Thyroid gland (tissue), 4 donors: ENCODE measurements around the gene KIF1B.

Experiments used
- POLR2A ChIP-seq, 2 donors: fragments of 450-650 bp; IDR thresholded peaks; one replicate each; pipeline ENCODE4 v1.6.1; 2017; ENCODE audit warnings: antibody characterized with exemption in 2 of 2, mild to moderate bottlenecking in 2 of 2, moderate library complexity in 1 of 2
- TF ChIP-seq, protein P1 (sequence below), 6 experiments: fragments of 200-600 bp in 3 of 6; fragments of 450-650 bp in 3 of 6; sonication (generic) in 3 of 6; IDR thresholded peaks; one replicate each; pipeline ENCODE4 v1.5.1; 2016 to 2019; ENCODE audit warnings: antibody characterized with exemption in 6 of 6, mild to moderate bottlenecking in 2 of 6, inconsistent platforms in 1 of 6, moderate library complexity in 1 of 6

DNA sequence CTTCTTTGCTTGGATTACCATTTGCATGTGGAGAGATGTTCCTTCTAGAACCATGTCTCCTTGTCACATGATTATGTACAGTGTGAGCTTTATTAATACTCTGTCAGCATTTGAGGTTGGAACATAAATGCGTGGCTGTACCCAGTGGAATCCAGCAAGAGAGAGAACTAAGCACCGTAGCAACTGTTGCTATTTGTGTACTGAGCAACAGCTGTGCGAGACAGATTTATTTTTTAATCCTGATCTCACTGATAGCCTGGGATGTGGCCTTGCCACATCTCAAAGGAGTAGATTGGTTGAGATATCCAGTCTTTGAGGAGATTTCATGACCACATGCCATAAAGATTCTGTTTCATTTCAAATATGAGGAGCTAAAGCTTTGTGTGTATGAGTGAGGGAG, 43.4 kb downstream of the KIF1B start:
- TF ChIP-seq, protein P1, sequence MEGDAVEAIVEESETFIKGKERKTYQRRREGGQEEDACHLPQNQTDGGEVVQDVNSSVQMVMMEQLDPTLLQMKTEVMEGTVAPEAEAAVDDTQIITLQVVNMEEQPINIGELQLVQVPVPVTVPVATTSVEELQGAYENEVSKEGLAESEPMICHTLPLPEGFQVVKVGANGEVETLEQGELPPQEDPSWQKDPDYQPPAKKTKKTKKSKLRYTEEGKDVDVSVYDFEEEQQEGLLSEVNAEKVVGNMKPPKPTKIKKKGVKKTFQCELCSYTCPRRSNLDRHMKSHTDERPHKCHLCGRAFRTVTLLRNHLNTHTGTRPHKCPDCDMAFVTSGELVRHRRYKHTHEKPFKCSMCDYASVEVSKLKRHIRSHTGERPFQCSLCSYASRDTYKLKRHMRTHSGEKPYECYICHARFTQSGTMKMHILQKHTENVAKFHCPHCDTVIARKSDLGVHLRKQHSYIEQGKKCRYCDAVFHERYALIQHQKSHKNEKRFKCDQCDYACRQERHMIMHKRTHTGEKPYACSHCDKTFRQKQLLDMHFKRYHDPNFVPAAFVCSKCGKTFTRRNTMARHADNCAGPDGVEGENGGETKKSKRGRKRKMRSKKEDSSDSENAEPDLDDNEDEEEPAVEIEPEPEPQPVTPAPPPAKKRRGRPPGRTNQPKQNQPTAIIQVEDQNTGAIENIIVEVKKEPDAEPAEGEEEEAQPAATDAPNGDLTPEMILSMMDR (IDR thresholded peaks at IDR 0.05): no peak
- no peak for TF ChIP-seq POLR2A (IDR thresholded peaks at IDR 0.05)
